Fibroblast of mammary gland (primary cell): ENCODE measurements around the gene SLC23A1.

ENCODE experiments used
- DNase-seq: peaks from one replicate; pipeline ENCODE4 v3.0.0-alpha.2; 2010; ENCODE audit warnings: low read depth
- H3K4me3 ChIP-seq: 2 replicates; pipeline ENCODE4 v1.5.1; 2011; ENCODE audit warnings: low read depth, mild to moderate bottlenecking, low read length, moderate library complexity; ENCODE audit not compliant: control insufficient read depth
- TF ChIP-seq, protein P1 (sequence below): conservative IDR thresholded peaks from 2 replicates; pipeline ENCODE4 v1.5.1; 2011; ENCODE audit warnings: low read depth, low read length, inconsistent platforms; ENCODE audit not compliant: control insufficient read depth, insufficient read depth

The SLC23A1 gene

DNA sequence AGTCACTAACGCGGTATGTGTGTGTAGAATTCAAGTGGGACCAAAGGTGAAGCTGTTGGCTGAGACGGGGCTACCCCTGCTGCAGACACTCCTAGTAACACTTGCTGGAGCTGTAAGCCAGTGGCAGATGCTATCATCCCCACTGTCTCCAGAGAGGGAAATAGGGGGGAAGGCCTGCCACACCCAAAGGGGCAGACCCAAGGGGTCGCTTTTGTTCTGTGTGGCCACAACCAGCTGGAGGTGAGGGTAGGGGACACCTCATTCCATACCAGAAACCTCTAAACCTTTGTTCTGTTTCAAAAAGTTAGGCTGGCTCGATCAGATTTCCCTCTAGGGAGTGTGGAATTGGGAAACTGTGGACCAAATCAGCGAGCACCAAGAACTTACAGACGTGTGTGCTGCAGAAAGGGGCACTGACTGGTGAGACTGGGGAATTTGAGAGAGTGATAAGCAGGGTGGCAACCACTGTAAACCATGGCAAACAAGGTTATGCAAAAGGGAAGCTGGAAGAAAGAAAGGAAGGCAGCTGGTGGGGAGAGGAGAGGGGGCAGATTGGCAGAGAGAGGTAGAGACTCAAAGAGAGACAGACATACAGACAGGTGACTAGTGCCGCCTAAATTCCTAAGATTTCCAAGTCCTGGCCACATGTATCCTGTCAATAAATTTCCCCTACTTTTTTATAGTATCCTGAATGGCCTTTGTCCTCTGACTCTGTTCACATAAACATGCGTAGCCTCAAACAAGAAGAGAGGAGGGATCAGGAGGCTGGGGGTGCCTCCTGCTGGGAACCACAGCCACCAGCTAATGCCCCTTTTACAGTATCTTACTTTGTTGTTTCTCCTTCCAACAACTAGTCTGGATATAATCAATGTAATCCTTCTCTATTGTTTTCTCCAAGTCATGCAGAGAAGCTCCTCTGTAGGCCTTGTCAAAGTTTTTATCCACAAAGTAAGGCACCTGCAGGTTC lies 36.4 kb upstream of the SLC23A1 start:
- H3K4me3 ChIP-seq = no peak overlapping the region
- DNase-seq = no peak
- TF ChIP-seq, protein P1, sequence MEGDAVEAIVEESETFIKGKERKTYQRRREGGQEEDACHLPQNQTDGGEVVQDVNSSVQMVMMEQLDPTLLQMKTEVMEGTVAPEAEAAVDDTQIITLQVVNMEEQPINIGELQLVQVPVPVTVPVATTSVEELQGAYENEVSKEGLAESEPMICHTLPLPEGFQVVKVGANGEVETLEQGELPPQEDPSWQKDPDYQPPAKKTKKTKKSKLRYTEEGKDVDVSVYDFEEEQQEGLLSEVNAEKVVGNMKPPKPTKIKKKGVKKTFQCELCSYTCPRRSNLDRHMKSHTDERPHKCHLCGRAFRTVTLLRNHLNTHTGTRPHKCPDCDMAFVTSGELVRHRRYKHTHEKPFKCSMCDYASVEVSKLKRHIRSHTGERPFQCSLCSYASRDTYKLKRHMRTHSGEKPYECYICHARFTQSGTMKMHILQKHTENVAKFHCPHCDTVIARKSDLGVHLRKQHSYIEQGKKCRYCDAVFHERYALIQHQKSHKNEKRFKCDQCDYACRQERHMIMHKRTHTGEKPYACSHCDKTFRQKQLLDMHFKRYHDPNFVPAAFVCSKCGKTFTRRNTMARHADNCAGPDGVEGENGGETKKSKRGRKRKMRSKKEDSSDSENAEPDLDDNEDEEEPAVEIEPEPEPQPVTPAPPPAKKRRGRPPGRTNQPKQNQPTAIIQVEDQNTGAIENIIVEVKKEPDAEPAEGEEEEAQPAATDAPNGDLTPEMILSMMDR = no peak

DNA sequence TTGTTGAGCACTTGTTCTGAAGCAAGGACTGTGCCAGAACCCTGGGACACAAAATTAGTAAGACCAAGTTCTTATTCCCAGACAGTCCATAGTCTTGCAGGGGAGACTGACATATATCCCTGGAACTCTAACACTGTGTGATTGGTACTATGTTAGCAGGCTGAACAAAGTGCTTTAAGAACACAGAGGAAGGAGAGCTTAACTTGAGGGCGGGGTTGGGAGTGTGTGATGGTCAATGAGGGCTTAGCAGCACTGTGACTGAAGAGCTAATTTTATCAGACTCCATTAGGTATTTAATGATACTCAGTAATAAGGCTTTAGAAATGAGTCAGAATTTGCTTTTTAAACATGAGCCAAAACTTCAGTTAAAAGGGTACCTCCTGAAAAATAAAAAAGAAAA lies 35.7 kb upstream of the SLC23A1 start:
- TF ChIP-seq, protein P1 = no peak
- no peak overlapping the region for H3K4me3 ChIP-seq
- DNase-seq = no peak

DNA sequence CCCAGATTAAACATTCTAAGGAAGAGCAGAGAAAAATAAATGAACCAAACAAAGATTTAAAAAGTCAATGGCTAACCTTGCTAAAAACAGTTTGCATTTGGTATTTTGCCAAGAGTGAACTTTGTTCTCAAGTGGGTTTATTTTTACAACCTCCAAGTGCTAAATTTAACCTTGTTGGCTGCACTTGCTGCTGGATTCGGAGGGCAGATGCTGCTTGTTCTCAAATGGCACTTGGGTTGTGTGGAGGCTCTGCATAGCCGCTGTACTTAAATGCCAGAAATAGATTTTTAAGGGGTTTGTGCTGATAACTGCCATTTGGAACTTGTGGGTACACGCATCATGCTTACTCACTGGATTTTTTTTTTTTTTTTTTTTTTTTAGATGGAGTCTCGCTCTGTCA lies 34.1 kb upstream of the SLC23A1 start:
- no peak for DNase-seq
- no peak overlapping the region for H3K4me3 ChIP-seq
- TF ChIP-seq, protein P1 = no peak

DNA sequence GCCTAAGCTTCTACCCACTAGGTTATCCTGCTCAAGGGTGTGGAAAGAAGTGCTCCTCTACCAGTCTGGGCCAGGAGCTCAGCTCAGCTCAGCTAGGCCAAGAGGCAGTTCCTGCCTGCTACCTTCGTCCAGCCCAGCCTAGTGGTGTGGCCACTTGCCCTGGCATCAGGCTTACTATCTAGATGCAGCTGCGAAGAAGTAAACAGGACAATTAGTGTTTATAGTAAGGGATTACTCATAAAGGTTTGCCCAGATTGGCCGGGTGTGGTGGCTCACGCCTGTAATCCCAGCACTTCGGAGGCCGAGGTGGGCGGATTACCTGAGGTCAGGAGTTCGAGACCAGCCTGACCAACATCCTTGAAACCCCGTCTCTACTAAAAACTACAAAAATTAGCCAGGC lies 33.6 kb upstream of the SLC23A1 start:
- TF ChIP-seq, protein P1 = no peak
- H3K4me3 ChIP-seq = no peak overlapping the region
- DNase-seq = no peak

DNA sequence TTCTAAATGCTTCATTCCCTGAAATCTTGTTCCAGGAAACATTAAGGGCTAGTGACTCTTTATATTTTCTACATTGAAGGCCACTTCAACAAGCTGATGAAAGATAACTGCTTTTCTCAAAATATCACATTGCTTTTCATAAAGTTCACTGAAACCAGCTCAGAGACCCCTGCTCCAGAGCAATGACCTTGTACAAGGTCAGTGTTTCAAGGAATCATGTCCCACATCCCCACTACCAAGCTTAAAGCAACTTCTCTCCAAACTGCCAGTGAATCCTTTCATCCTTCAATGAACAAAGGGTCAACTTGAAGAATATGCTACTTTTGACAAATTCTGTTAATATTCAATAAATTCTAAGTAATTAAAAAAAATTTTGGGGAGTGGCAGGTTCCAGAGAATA lies 32.8 kb upstream of the SLC23A1 start:
- DNase-seq = no peak
- TF ChIP-seq, protein P1 = no peak
- H3K4me3 ChIP-seq = no peak overlapping the region

DNA sequence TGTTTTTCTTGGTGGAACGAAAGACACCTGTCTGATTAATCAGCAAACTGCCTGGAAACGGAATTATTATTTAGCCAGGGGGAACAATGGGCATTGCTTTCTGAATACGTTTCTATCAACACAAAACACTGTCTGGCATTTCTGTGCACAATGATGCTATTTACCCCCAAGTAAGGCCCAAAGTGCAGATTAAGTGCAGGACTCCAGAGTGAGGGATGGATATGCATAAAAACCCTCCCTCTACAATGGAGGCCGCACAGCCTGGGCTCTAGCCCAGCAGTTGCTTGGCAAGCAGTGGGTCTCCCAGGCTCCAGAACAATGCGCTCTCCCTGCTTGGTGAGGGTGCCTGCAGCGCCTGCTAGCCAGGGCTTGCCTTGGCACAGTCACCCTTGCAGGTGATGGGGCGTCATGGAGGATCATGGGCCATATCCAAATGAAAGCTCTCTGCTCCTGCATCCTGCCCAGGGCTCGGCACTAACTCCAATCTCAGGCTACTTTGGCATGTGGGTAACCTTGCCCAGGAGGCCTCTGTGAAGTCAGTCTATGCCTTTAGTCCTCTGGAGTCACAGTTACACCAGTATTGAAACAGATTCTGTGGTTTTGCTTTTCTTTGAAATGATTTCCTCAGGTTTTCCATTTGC lies 32.2 kb upstream of the SLC23A1 start:
- H3K4me3 ChIP-seq = no peak overlapping the region
- no peak for DNase-seq
- TF ChIP-seq, protein P1 = no peak
